Stomach (tissue), 9 donors: ENCODE measurements around the gene HOOK2. TPM values are rescaled to one million over a fixed set of nuclear protein-coding genes. Genes with fewer than 3 reads are reported as not detected.

Source experiments
- DNase-seq, 2 donors: peaks; one replicate each; pipeline versions ENCODE4 v3.0.0 to v3.0.0-alpha.2; 2013 to 2019
- H3K27ac ChIP-seq, 5 donors: fragments of 200-600 bp in 4 of 5; sonication (generic) in 4 of 5; one replicate each; pipeline ENCODE4 v1.5.1; 2013 to 2019; ENCODE audit warnings: mild to moderate bottlenecking in 1 of 5, moderate library complexity in 1 of 5
- H3K27me3 ChIP-seq, 3 donors: fragments of 200-600 bp; sonication (generic); one replicate each; pipeline ENCODE4 v1.5.1; 2017 to 2019; ENCODE audit warnings: mixed run types in 1 of 3
- H3K36me3 ChIP-seq, 4 donors: fragments of 200-600 bp; sonication (generic); 1 replicate in 3 of 4; 2 replicates in 1 of 4; pipeline ENCODE4 v1.5.1; 2016 to 2019
- H3K4me1 ChIP-seq, 4 donors: fragments of 200-600 bp; sonication (generic); one replicate each; pipeline ENCODE4 v1.5.1; 2016 to 2019
- H3K4me3 ChIP-seq, 4 donors: fragments of 200-600 bp; sonication (generic) in 3 of 4; one replicate each; pipeline ENCODE4 v1.5.1; 2016 to 2019; ENCODE audit warnings: mild to moderate bottlenecking in 1 of 4
- H3K9me3 ChIP-seq, 4 donors: fragments of 200-600 bp; sonication (generic); one replicate each; pipeline ENCODE4 v1.5.1; 2016 to 2019
- CTCF ChIP-seq, 7 experiments: fragments of 450-650 bp in 4 of 7; fragments of 200-600 bp in 3 of 7; sonication (generic) in 3 of 7; IDR thresholded peaks; one replicate each; pipeline ENCODE4 v1.5.1; 2016 to 2019; ENCODE audit warnings: antibody characterized with exemption in 7 of 7, control low read depth in 2 of 7, mild to moderate bottlenecking in 1 of 7
- EP300 ChIP-seq: sonication (generic); formaldehyde crosslinking; IDR thresholded peaks from one replicate; pipeline ENCODE4 v1.6.1; 2017; ENCODE audit warnings: antibody characterized with exemption
- POLR2A ChIP-seq, 4 donors: fragments of 450-650 bp; IDR thresholded peaks; one replicate each; pipeline ENCODE4 v1.6.1; 2016; ENCODE audit warnings: antibody characterized with exemption in 4 of 4, control low read depth in 2 of 4, mild to moderate bottlenecking in 1 of 4, moderate library complexity in 1 of 4
- POLR2AphosphoS5 ChIP-seq, 3 donors: sonication (generic); formaldehyde crosslinking; IDR thresholded peaks; one replicate each; pipeline ENCODE4 v1.6.1; 2016; ENCODE audit warnings: antibody characterized with exemption in 3 of 3
- WGBS, 5 donors: extraction: QIAGEN DNeasy Blood & Tissue Kit in 3 of 5; methylation state at CpG; one replicate each; pipeline versions ENCODE4 v1.1.5 to v1.1.7; 2013 to 2018; 5-methylcytosine and 5-hydroxymethylcytosine counted together
- intact Hi-C: fragments of 100-400 bp; cut with DNase I; formaldehyde crosslinking; loops from one replicate; pipeline ENCODE4 v1.15.1; 2023; ENCODE audit warnings: low total_unique reads
- polyA plus RNA-seq, 3 donors: library from polyadenylated mRNA; stranded (reverse); fragments of 200-250 nt; gene quantifications; one replicate each; pipeline ENCODE4 v1.2.3, GENCODE V29; 2013
- total RNA-seq, 5 donors: library from RNA; depleted of rRNA; stranded (reverse); fragments of >200 nt; gene quantifications; one replicate each; pipeline versions ENCODE4 v1.1.0 to v1.2.3, GENCODE V29; 2014 to 2016
- donor health status: healthy with polysubstance abuse.
- donor health status: Bipolar disorder and iron deficiency.
- donor health status: healthy.

HOOK2 gene
- total and polyA plus RNA-seq, 8 donors: 30.1 to 797 (median 70.4) TPM

- intact Hi-C loops: no loop called here
- no peak for DNase-seq
- TF ChIP-seq POLR2AphosphoS5 (IDR thresholded peaks at IDR 0.05): no peak
- Histone ChIP-seq H3K27ac (no peak overlapping the region), H3K27me3 (no peaks in the 10 kb centered on the region), H3K4me1 (no peaks in the 10 kb centered on the region), H3K36me3 (peaks cover 0 to 36% (median 28%) of the 10 kb centered on the region in 4 donors), H3K4me3 (no peak overlapping the region), H3K9me3 (no peaks in the 10 kb centered on the region)
- 39 to 78% (median 51%) methylated on average over 7 of the region's 7 CpGs for WGBS, 5 donors
Measured at GRCh38 chr19:12815088-12815487, 39.7 kb upstream of the HOOK2 start.

GRCh38 chr19:12806242-12807081 lies 31.1 kb upstream of the HOOK2 start, which contains the start of gene RNASEH2A:
TSS of gene RNASEH2A (plus strand) at chr19:12806584. CDS start at chr19:12806674, 90 bp downstream.
- intact Hi-C loops: no loop called here
- TF ChIP-seq CTCF (IDR thresholded peaks at IDR 0.05) (peak in 1 of 7 experiments; percentile 15), POLR2A (IDR thresholded peaks at IDR 0.05) (no peak), POLR2AphosphoS5 (IDR thresholded peaks at IDR 0.05) (peak; percentile 30 to 90 (median 70)), EP300 (no peak)
- H3K4me3 ChIP-seq: peak within 1 kb of the TSS; percentile 62 to 76 (median 72)
- H3K4me1 ChIP-seq: peaks cover 10 to 32% (median 28%) of the 10 kb centered on the region in 4 donors
- peaks cover 0 to 6% (median 0%) of the 10 kb centered on the region in 3 donors for H3K27me3 ChIP-seq
- peak; percentile 93 to 97 for DNase-seq
- H3K9me3 ChIP-seq: no peaks in the 10 kb centered on the region
- H3K27ac ChIP-seq: peak within 1 kb of the TSS; percentile 33 to 84 (median 70)
- H3K36me3 ChIP-seq: peaks cover 0 to 16% (median 7%) of the 10 kb centered on the region in 4 donors
- WGBS, 5 donors: 4 to 10% (median 4%) methylated on average over 27 to 66 of the region's 66 CpGs

- Histone ChIP-seq H3K27me3 (peaks cover 0 to 6% (median 0%) of the 10 kb centered on the region in 3 donors), H3K27ac (no peak overlapping the region), H3K4me1 (peaks cover 21 to 55% (median 43%) of the 10 kb centered on the region in 4 donors), H3K9me3 (no peaks in the 10 kb centered on the region), H3K36me3 (peaks cover 7 to 16% (median 13%) of the 10 kb centered on the region in 4 donors), H3K4me3 (no peak overlapping the region)
- TF ChIP-seq POLR2A (IDR thresholded peaks at IDR 0.05) (no peak), EP300 (no peak), POLR2AphosphoS5 (IDR thresholded peaks at IDR 0.05) (no peak), CTCF (IDR thresholded peaks at IDR 0.05) (no peak)
- 89 to 94% (median 93%) methylated on average over 25 to 26 of the region's 26 CpGs for WGBS, 5 donors
- intact Hi-C loops: loop anchor here (5.0 kb wide), 1 partner anchor 37 kb away; no protein-coding TSS in a partner anchor
- DNase-seq: no peak
Measured at GRCh38 chr19:12804051-12804450, 28.7 kb upstream of the HOOK2 start.

- H3K9me3 ChIP-seq: no peaks in the 10 kb centered on the region
- H3K36me3 ChIP-seq: peaks cover 12 to 31% (median 27%) of the 10 kb centered on the region in 4 donors
- H3K27ac ChIP-seq: peak overlapping the region in 4 of 5 donors; percentile 81 to 86 (median 84)
- DNase-seq: no peak
- intact Hi-C loops: loop anchor here (5.0 kb wide), 1 partner anchor 35 kb away; no protein-coding TSS in a partner anchor
- peaks cover 21 to 53% (median 42%) of the 10 kb centered on the region in 4 donors for H3K4me1 ChIP-seq
- 37 to 38% (median 37%) methylated on average over 21 to 22 of the region's 22 CpGs for WGBS, 5 donors
- no peak for TF ChIP-seq EP300
- TF ChIP-seq CTCF (IDR thresholded peaks at IDR 0.05): no peak
- no peak for TF ChIP-seq POLR2AphosphoS5 (IDR thresholded peaks at IDR 0.05)
- no peak for TF ChIP-seq POLR2A (IDR thresholded peaks at IDR 0.05)
- H3K4me3 ChIP-seq: peak overlapping the region; percentile 80 to 86 (median 80)
- peaks cover 0 to 6% (median 0%) of the 10 kb centered on the region in 3 donors for H3K27me3 ChIP-seq
Measured at GRCh38 chr19:12802267-12803106, 27.1 kb upstream of the HOOK2 start.
